ENCODE data around the gene SYTL5. TPM values are rescaled to one million over a fixed set of nuclear protein-coding genes. Genes with fewer than 3 reads are reported as not detected.

Gene SYTL5
- polyA plus RNA-seq, 1 experiment: 2.3 TPM

- Histone ChIP-seq H3K27me3 (ENCODE audit: control insufficient read depth, insufficient read depth, low read length) (no peaks in the 10 kb centered on the region), H3K9me3 (ENCODE audit: control insufficient read depth, insufficient read depth, low read length) (no peaks in the 10 kb centered on the region), H3K4me3 (ENCODE audit: low read depth, low read length) (no peak overlapping the region), H3K27ac (ENCODE audit: low read depth, low read length) (no peak overlapping the region)
- CTCF ChIA-PET: no interaction called here
- TF ChIP-seq, protein P1, sequence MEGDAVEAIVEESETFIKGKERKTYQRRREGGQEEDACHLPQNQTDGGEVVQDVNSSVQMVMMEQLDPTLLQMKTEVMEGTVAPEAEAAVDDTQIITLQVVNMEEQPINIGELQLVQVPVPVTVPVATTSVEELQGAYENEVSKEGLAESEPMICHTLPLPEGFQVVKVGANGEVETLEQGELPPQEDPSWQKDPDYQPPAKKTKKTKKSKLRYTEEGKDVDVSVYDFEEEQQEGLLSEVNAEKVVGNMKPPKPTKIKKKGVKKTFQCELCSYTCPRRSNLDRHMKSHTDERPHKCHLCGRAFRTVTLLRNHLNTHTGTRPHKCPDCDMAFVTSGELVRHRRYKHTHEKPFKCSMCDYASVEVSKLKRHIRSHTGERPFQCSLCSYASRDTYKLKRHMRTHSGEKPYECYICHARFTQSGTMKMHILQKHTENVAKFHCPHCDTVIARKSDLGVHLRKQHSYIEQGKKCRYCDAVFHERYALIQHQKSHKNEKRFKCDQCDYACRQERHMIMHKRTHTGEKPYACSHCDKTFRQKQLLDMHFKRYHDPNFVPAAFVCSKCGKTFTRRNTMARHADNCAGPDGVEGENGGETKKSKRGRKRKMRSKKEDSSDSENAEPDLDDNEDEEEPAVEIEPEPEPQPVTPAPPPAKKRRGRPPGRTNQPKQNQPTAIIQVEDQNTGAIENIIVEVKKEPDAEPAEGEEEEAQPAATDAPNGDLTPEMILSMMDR (IDR thresholded peaks at IDR 0.05; ENCODE audit: low read depth, low read length): no peak
- no peak for DNase-seq (ENCODE audit: low read depth, low spot score)
- POLR2A ChIA-PET: no interaction called here
These were observed 13.2 kb upstream of the SYTL5 start for GRCh38 chrX:37993176-37993575.

DNA sequence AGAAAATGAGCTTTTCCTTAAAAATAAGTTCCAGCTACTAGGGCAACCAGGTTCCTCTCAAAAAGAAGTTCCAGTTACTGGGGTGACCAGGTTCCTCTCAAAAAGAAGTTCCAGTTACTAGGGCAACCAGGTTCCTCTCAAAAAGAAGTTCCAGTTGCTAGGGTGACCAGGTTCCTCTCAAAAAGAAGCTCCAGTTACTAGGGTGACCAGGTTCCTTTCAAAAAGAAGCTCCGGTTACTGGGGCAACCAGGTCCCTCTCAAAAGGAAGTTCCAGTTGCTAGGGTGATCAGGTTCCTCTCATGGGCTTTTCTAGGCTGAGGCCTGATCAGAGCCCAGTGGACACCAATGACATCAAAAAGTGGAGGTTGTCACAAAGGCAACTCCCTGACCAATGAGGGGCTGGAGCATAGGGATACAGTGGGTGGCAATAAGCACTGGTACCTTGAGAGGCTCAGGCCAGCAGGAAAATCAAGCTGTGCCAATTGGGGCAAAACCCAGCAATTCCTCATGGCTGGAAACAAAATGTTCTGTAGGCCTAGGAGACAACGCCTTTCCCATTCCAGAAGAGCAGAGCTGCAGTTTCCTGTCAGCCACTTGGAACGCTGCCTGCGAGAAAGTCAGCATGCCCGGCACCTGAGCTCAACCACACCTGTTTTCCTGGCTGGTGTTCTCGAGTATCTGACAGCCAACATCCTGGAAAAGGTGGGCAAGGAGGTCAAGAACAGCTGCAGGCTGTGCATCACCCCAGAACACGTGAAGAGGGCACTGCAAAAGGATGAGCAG is 12.3 kb upstream of the SYTL5 start:
- POLR2A ChIA-PET: no interaction called here
- Histone ChIP-seq H3K27me3 (ENCODE audit: control insufficient read depth, insufficient read depth, low read length) (no peaks in the 10 kb centered on the region), H3K4me3 (ENCODE audit: low read depth, low read length) (no peak overlapping the region)

DNA sequence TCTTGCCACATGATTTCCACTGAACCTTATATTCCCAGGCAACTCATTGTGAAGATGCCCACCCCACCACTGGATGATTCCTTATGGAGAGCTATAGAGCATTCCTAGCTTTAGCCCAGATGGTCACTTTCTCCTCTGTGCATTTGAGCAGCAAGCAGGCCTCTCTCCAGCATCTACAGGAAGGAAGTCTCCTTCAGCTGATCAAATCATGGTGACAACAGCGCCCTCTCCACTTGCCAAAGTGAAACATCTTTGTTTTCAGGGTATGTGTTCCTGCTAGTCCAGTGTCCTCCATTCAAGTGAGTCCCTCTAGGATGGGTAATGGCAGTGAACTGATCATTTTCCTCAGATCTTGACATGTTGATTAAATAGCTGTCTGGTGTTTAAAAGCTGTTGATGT is 10.9 kb upstream of the SYTL5 start:
- Histone ChIP-seq H3K4me3 (ENCODE audit: low read depth, low read length) (no peak overlapping the region), H3K27ac (ENCODE audit: low read depth, low read length) (no peak overlapping the region), H3K27me3 (ENCODE audit: control insufficient read depth, insufficient read depth, low read length) (no peaks in the 10 kb centered on the region), H3K9me3 (ENCODE audit: control insufficient read depth, insufficient read depth, low read length) (no peaks in the 10 kb centered on the region)
- no peak for DNase-seq (ENCODE audit: low read depth, low spot score)
- TF ChIP-seq, protein P1 (IDR thresholded peaks at IDR 0.05; ENCODE audit: low read depth, low read length): no peak
- ChIA-PET POLR2A (no interaction called here), CTCF (no interaction called here)

More for the DNA sequence above, 12.3 kb upstream of the SYTL5 start:
- DNase-seq (ENCODE audit: low read depth, low spot score): no peak
- CTCF ChIA-PET: no interaction called here
- no peaks in the 10 kb centered on the region for H3K9me3 ChIP-seq (ENCODE audit: control insufficient read depth, insufficient read depth, low read length)
- TF ChIP-seq, protein P1 (IDR thresholded peaks at IDR 0.05; ENCODE audit: low read depth, low read length): no peak
- H3K27ac ChIP-seq (ENCODE audit: low read depth, low read length): no peak overlapping the region

DNA sequence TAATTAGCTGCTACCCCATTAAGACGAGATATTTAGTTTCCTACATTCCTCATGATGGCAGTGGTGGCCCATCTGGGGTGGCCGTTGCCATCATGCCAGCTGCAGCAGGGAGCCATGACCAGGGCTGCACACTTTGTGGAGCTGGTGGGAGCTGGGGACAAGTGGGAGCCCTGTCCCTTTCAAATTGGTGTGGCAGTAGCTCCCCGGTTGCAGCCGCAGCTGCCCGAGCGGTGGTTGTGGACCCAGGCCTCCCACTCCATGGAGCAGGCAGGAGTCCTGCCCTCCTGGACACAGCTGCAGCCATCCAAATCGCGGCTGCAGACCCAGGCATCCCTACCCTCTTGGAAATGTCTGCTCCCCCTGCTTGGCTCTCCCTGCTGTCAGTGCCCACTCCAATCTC is 9.3 kb upstream of the SYTL5 start:
- DNase-seq (ENCODE audit: low read depth, low spot score): no peak
- ChIA-PET POLR2A (no interaction called here), CTCF (no interaction called here)
- no peaks in the 10 kb centered on the region for H3K27me3 ChIP-seq (ENCODE audit: control insufficient read depth, insufficient read depth, low read length)
- no peaks in the 10 kb centered on the region; the same call in 1 of the 2 replicates for H3K9me3 ChIP-seq (ENCODE audit: control insufficient read depth, insufficient read depth, low read length)
- H3K4me3 ChIP-seq (ENCODE audit: low read depth, low read length): no peak overlapping the region
- no peak overlapping the region for H3K27ac ChIP-seq (ENCODE audit: low read depth, low read length)
- TF ChIP-seq, protein P1 (IDR thresholded peaks at IDR 0.05; ENCODE audit: low read depth, low read length): no peak

DNA sequence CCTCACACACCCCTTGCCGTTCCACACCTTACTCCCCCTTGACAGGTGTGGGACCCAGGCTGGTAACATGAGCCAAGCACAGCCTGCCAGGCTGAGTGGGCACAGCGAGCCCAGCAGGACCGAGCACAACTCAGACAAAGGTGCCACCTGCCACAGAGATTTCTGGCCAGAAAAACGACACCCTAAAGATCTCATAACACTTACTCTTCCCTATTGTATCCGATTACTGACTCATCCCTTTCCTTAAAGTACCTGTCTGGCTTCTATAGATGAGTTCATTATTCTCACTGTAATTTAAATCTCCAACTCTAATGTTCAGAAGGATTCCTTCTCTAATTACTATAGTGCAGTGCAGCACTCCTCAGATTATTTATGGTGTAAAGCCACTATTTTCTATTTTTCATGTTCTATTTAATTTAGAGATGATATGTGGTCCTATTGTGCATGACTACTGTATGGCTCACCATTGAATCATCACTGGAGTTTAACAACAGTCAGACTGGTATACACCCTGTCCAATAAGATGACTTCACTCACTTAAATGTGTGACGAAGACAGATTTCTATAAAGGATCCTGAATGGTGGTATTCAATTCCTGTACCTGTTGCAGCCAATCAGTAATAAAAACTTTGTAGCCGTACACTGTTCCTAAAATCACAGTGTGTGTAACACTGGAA is 7.6 kb upstream of the SYTL5 start:
- no peak for DNase-seq (ENCODE audit: low read depth, low spot score)
- ChIA-PET POLR2A (no interaction called here), CTCF (no interaction called here)
- TF ChIP-seq, protein P1 (IDR thresholded peaks at IDR 0.05; ENCODE audit: low read depth, low read length): no peak
- Histone ChIP-seq H3K9me3 (ENCODE audit: control insufficient read depth, insufficient read depth, low read length) (no peaks in the 10 kb centered on the region; the same call in 1 of the 2 replicates), H3K27ac (ENCODE audit: low read depth, low read length) (no peak overlapping the region), H3K27me3 (ENCODE audit: control insufficient read depth, insufficient read depth, low read length) (no peaks in the 10 kb centered on the region), H3K4me3 (ENCODE audit: low read depth, low read length) (no peak overlapping the region)
